Measurements from ENCODE around the gene BTBD6.

BTBD6 gene

GRCh38 chr14:105229099-105229655 is 19.2 kb upstream of the BTBD6 start:
- no peak for DNase-seq (ENCODE audit: low spot score)

GRCh38 chr14:105240811-105241576 is 7.3 kb upstream of the BTBD6 start:
- no peak for DNase-seq (ENCODE audit: low spot score)

- no peak for DNase-seq (ENCODE audit: low spot score)
These were observed 6.7 kb upstream of the BTBD6 start for GRCh38 chr14:105241641-105242040.

DNA sequence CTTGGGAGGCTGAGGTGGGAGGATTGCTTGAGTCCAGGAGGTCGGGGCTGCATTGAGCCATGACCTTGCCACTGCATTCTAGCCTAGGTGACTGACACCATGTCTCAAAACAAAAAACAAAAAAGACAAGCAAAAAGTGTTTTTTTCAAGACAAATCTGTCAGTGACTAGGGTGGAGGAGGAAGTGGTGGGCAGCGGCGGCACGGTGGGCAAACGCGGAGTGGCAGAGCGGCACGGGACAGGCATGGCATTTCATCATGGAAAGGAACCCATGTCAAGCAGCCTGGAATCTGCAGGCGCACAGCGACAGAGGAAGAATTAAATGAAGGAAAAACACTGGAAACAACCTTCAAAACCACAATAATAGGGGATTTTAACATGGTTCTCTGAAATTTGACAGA is 4.0 kb upstream of the BTBD6 start:
- DNase-seq (ENCODE audit: low spot score) = no peak

DNA sequence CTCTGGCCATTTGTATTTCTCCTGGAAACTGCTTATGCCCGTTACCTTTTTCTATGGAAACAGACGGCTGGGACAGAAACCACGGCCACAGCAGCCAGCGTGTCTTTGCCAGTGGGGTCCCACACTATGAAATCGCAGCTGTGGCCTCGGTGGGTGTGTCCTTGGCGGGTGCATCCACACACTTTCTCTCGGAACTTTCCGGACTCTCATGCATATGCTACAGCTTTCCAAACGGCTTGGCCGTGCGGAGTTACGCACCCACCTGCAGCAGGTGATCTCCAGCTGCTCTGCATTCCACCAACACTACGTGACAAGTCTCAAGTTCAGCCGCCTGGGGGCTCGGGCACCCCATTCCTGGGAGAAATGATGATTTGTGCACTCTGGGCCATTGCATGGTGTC is 1.3 kb upstream of the BTBD6 start:
- DNase-seq (ENCODE audit: low spot score) = no peak

GRCh38 chr14:105247715-105248367 is 492 bp upstream of the BTBD6 start:
- DNase-seq (ENCODE audit: low spot score) = no peak

DNA sequence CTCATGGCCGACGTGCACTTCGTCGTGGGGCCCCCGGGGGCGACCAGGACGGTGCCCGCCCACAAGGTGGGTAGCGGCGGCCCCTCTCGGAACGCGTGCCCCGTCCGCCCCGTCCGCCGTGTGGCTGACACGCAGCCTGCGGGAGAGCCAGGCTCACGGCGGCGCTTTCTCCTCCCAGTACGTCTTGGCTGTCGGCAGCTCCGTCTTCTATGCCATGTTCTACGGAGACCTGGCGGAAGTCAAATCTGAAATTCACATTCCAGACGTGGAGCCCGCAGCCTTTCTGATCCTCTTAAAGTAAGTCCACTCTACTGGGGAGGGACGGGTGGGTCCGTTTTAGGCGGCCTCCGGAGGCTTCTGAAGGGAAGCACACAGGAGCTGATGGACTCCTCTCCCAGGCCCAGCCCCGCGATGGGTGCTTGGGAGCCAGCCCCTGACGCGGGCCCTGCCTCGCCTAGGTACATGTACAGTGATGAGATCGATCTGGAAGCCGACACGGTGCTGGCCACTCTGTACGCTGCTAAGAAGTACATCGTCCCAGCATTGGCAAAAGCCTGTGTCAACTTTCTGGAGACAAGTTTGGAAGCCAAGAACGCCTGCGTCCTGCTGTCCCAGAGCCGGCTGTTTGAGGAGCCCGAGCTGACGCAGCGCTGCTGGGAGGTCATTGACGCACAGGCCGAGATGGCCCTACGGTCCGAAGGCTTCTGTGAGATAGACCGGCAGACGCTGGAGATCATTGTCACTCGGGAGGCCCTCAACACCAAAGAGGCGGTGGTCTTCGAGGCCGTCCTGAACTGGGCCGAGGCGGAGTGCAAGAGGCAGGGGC is 1.1 kb downstream of the BTBD6 start:
- no peak for DNase-seq (ENCODE audit: low spot score)

- no peak for DNase-seq (ENCODE audit: low spot score)
These were observed 1.7 kb downstream of the BTBD6 start for GRCh38 chr14:105250008-105250366.

DNA sequence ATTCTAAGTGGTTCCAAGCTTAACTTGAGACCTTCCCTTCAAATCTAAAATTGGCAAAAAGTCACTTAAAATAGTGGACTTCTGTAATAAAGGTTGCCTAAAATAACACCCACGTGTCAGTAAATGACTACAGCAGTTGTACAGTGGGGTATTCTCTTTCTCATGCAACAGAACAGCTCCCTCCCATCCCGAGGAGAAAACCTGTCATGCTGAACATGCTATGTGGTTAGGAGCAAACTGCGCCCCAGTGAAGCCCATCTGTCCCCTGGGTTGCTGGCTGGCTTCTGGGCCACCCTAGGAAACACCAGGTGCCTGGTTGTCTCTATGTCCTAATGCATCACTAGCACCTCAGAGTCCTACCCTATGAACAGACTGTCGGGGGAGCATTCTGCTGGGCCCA is 2.7 kb downstream of the BTBD6 start:
- DNase-seq (ENCODE audit: low spot score) = no peak

GRCh38 chr14:105251920-105252319 is 3.6 kb downstream of the BTBD6 start:
- no peak for DNase-seq (ENCODE audit: low spot score)

GRCh38 chr14:105252552-105253328 is 4.4 kb downstream of the BTBD6 start:
- DNase-seq (ENCODE audit: low spot score) = no peak

- DNase-seq (ENCODE audit: low spot score) = no peak
These were observed 5.0 kb downstream of the BTBD6 start for GRCh38 chr14:105253329-105253682.

- DNase-seq (ENCODE audit: low spot score) = no peak
These were observed 6.7 kb downstream of the BTBD6 start for GRCh38 chr14:105255021-105255507.

- no peak for DNase-seq (ENCODE audit: low spot score)
These were observed 8.1 kb downstream of the BTBD6 start for GRCh38 chr14:105256292-105256960.

DNA sequence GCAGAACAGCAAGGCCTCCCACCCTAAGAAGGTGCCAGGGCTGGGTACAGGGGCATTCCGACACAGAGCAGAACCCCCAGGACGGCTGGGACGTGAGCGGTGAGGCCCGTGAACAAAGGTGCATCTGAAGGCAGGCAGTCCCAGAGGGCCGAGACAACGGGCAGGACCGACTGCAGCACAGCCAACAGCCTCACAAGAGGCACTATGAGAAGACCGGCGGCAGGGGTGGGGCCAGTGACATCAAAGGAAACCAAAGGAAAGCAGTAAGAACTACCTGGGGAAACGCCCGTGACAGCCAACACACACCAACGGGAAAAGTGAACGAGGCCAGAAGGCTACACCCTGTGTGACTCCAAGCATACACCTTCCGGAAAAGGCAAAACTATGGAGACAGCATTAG is 9.1 kb downstream of the BTBD6 start:
- no peak for DNase-seq (ENCODE audit: low spot score)

GRCh38 chr14:105258846-105259245 is 10.5 kb downstream of the BTBD6 start:
- no peak for DNase-seq (ENCODE audit: low spot score)

- DNase-seq (ENCODE audit: low spot score) = no peak
These were observed 12.6 kb downstream of the BTBD6 start for GRCh38 chr14:105260959-105261358.

DNA sequence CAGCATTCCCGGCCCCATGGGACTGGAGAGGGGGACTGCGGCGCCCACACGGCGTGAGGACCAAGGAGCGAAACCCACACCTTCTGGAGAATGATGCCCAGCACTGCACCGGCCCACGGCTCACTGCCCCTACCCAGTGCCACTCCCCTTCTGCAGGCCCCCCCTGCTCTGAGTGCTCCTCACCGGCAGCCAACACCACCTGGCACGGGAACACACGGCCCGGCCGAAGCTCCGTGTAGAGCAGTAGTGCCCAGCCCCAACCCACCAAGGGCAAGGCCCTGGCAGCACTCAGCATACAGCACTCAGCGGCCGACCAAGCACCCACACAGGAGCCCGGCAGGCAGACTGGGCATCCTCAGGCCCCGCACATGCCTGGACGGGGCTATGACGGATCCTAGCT is 13.4 kb downstream of the BTBD6 start:
- DNase-seq (ENCODE audit: low spot score) = no peak

DNA sequence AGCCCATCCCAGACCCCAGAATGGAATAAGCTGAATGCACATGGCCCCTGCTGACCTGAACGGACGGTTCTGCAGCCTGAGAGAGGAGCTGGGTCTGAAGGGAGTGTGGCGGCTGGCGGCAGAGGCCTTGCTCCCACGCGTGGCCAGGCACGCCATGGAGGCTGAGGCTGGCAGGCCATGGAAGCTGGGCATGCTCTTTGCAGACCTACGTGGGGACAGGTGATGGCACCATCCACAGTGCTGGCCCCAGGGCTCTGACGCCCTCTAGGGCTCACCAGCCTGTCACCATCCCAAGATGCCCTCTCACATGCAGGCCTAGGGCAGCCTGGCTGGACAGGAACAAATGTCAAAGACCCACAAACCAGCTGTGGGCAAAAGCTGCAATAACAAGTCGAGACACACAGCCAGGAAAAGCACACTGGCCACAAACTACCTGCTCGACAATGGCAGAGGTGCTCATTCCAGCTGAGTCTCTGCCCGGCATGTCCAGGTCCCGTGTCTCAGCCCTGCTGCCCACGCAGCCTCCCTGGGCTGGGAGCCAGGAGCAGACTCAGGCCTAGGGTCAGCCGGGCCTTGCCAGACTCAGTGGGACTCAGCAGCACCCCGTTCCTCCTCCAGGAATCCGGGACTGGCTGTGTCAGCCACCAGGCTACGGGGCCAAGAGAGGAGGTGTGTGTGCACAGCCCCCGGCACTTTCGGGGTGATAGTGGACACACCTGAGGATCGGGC is 19.7 kb downstream of the BTBD6 start:
- DNase-seq (ENCODE audit: low spot score) = no peak

- no peak for DNase-seq (ENCODE audit: low spot score)
These were observed 20.5 kb downstream of the BTBD6 start for GRCh38 chr14:105268736-105269354.

Measured in cerebellar cortex (tissue), 1 donor.